CD14-positive monocyte (primary cell): ENCODE measurements around the gene SPAG16. TPM values are rescaled to one million over a fixed set of nuclear protein-coding genes. Genes with fewer than 3 reads are reported as not detected.

Experiments used
- DNase-seq, 3 donors: peaks; one replicate each; pipeline ENCODE4 v3.0.0-alpha.2; 2011 to 2022
- H2AFZ ChIP-seq: 2 replicates; pipeline ENCODE4 v1.6.0; 2012; ENCODE audit warnings: mild to moderate bottlenecking, low read depth, low read length, inconsistent platforms; ENCODE audit not compliant: insufficient read depth, poor library complexity, severe bottlenecking
- H3K27ac ChIP-seq, 2 donors: 1 replicate in 1 of 2; 2 replicates in 1 of 2; pipeline ENCODE4 v1.5.1; 2012 to 2013; ENCODE audit warnings: low read length in 2 of 2, control low read depth in 1 of 2, inconsistent platforms in 1 of 2, low read depth in 1 of 2, mild to moderate bottlenecking in 1 of 2
- H3K27me3 ChIP-seq, 2 donors: one replicate each; pipeline versions ENCODE4 v1.6.0 to v1.6.1; 2011 to 2013; ENCODE audit warnings: low read length in 2 of 2; ENCODE audit not compliant: control insufficient read depth in 2 of 2, insufficient read depth in 2 of 2
- H3K36me3 ChIP-seq, 2 donors: replicated peaks in 1 of 2; 1 replicate in 1 of 2; 2 replicates in 1 of 2; pipeline versions ENCODE4 v1.5.1 to v1.6.1; 2012 to 2013; ENCODE audit warnings: low read length in 2 of 2, control low read depth in 1 of 2, inconsistent platforms in 1 of 2, mild to moderate bottlenecking in 1 of 2; ENCODE audit not compliant: insufficient read depth in 2 of 2, control insufficient read depth in 1 of 2
- H3K4me1 ChIP-seq, 2 donors: 1 replicate in 1 of 2; 2 replicates in 1 of 2; pipeline versions ENCODE4 v1.5.1 to v1.6.1; 2012 to 2013; ENCODE audit warnings: low read length in 2 of 2, control low read depth in 1 of 2, inconsistent platforms in 1 of 2, mild to moderate bottlenecking in 1 of 2, moderate library complexity in 1 of 2; ENCODE audit not compliant: insufficient read depth in 2 of 2, control insufficient read depth in 1 of 2
- H3K4me2 ChIP-seq: replicated peaks from 2 replicates; pipeline ENCODE3; 2012; ENCODE audit warnings: low read length, moderate library complexity, mild to moderate bottlenecking; ENCODE audit not compliant: poor library complexity, severe bottlenecking; ENCODE audit errors: extremely low read depth
- H3K4me3 ChIP-seq, 3 experiments: fragments of 200-600 bp in 1 of 3; sonication (generic) in 1 of 3; replicated peaks in 1 of 3; 1 replicate in 2 of 3; 2 replicates in 1 of 3; pipeline ENCODE4 v1.5.1; 2011 to 2013; ENCODE audit warnings: low read length in 3 of 3, mild to moderate bottlenecking in 3 of 3, control low read depth in 2 of 3, low read depth in 2 of 3, inconsistent platforms in 1 of 3, moderate library complexity in 1 of 3
- H3K79me2 ChIP-seq: 2 replicates; pipeline ENCODE4 v1.6.0; 2012; ENCODE audit warnings: mild to moderate bottlenecking, control low read depth, inconsistent platforms, low read length, moderate library complexity; ENCODE audit not compliant: insufficient read depth
- H3K9ac ChIP-seq: 2 replicates; pipeline ENCODE4 v1.6.0; 2017; ENCODE audit warnings: low read length, mild to moderate bottlenecking; ENCODE audit not compliant: insufficient read depth, poor library complexity, severe bottlenecking
- H3K9me3 ChIP-seq, 2 donors: replicated peaks in 1 of 2; 1 replicate in 1 of 2; 2 replicates in 1 of 2; pipeline versions ENCODE4 v1.5.1 to v1.6.1; 2012 to 2013; ENCODE audit warnings: low read length in 2 of 2, control low read depth in 1 of 2; ENCODE audit not compliant: control insufficient read depth in 1 of 2, insufficient read depth in 1 of 2
- H4K20me1 ChIP-seq: 2 replicates; pipeline ENCODE4 v1.6.0; 2012; ENCODE audit warnings: mild to moderate bottlenecking, low read length, control low read depth, moderate library complexity; ENCODE audit not compliant: insufficient read depth
- H3K27ac Mint-ChIP-seq, 7 donors: one replicate each; pipeline ENCODE4 v1.8.0; 2020; ENCODE audit warnings: mild to moderate bottlenecking in 7 of 7, mixed read lengths in 7 of 7, moderate library complexity in 6 of 7, inconsistent platforms in 2 of 7
- H3K27me3 Mint-ChIP-seq, 3 donors: one replicate each; pipeline ENCODE4 v1.8.0; 2021 to 2022; ENCODE audit warnings: low read depth in 3 of 3, mild to moderate bottlenecking in 3 of 3, mixed read lengths in 3 of 3, moderate library complexity in 3 of 3, inconsistent platforms in 1 of 3
- H3K36me3 Mint-ChIP-seq, 2 donors: one replicate each; pipeline ENCODE4 v1.8.0; 2020; ENCODE audit warnings: mixed read lengths in 2 of 2, inconsistent platforms in 1 of 2, mild to moderate bottlenecking in 1 of 2
- H3K4me1 Mint-ChIP-seq: one replicate; pipeline ENCODE4 v1.8.0; 2020; ENCODE audit warnings: mild to moderate bottlenecking, mixed read lengths
- H3K4me3 Mint-ChIP-seq, 2 donors: one replicate each; pipeline ENCODE4 v1.8.0; 2020; ENCODE audit warnings: mild to moderate bottlenecking in 2 of 2, mixed read lengths in 2 of 2, moderate library complexity in 1 of 2
- H3K9me3 Mint-ChIP-seq, 7 donors: one replicate each; pipeline ENCODE4 v1.8.0; 2020 to 2022; ENCODE audit warnings: mixed read lengths in 7 of 7, mild to moderate bottlenecking in 6 of 7, moderate library complexity in 6 of 7, inconsistent platforms in 2 of 7
- WGBS: methylation state at CpG from one replicate; pipeline ENCODE4 v1.1.5; 2013; ENCODE audit warnings: missing lambda C conversion rate; ENCODE audit not compliant: insufficient coverage; 5-methylcytosine and 5-hydroxymethylcytosine counted together
- intact Hi-C, 2 donors: fragments of 100-400 bp; cut with micrococcal nuclease; formaldehyde crosslinking; loops; one replicate each; pipeline versions ENCODE4 v1.15.0 to v1.15.1; 2023
- polyA plus RNA-seq, 3 donors: library from polyadenylated mRNA; depleted of rRNA in 1 of 3; unstranded in 2 of 3; stranded (reverse) in 1 of 3; fragments of 300-500 nt in 2 of 3; fragments of >200 nt in 1 of 3; fragmentation: Illumina TruSeq in 2 of 3; gene quantifications; 1 replicate in 2 of 3; 2 replicates in 1 of 3; pipeline ENCODE4 v1.2.3, GENCODE V29; 2012 to 2021
- TF ChIP-seq, protein P1 (sequence below): fragments of 200-600 bp; IDR thresholded peaks from one replicate; pipeline ENCODE4 v1.8.0; 2022; ENCODE audit warnings: antibody characterized with exemption, mild to moderate bottlenecking

The SPAG16 gene
- polyA plus RNA-seq, 3 donors: 0.12 to 0.30 TPM; not detected in 1

GRCh38 chr2:213792045-213792444 is 507.8 kb downstream of the SPAG16 start:
- H2AFZ ChIP-seq: no peak overlapping the region
- H3K36me3 ChIP-seq: no peaks in the 10 kb centered on the region
- no peaks in the 10 kb centered on the region for H3K79me2 ChIP-seq
- H3K4me1 ChIP-seq: no peaks in the 10 kb centered on the region
- TF ChIP-seq, protein P1, sequence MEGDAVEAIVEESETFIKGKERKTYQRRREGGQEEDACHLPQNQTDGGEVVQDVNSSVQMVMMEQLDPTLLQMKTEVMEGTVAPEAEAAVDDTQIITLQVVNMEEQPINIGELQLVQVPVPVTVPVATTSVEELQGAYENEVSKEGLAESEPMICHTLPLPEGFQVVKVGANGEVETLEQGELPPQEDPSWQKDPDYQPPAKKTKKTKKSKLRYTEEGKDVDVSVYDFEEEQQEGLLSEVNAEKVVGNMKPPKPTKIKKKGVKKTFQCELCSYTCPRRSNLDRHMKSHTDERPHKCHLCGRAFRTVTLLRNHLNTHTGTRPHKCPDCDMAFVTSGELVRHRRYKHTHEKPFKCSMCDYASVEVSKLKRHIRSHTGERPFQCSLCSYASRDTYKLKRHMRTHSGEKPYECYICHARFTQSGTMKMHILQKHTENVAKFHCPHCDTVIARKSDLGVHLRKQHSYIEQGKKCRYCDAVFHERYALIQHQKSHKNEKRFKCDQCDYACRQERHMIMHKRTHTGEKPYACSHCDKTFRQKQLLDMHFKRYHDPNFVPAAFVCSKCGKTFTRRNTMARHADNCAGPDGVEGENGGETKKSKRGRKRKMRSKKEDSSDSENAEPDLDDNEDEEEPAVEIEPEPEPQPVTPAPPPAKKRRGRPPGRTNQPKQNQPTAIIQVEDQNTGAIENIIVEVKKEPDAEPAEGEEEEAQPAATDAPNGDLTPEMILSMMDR: no peak
- DNase-seq: no peak
- H3K27me3 ChIP-seq: no peaks in the 10 kb centered on the region
- Mint-ChIP-seq H3K36me3 (no peaks in the 10 kb centered on the region), H3K27me3 (no peaks in the 10 kb centered on the region), H3K4me1 (no peaks in the 10 kb centered on the region), H3K9me3 (peaks cover 0 to 4% (median 0%) of the 10 kb centered on the region in 7 donors), H3K27ac (no peak overlapping the region), H3K4me3 (no peak overlapping the region)
- H3K4me2 ChIP-seq: no peak overlapping the region
- intact Hi-C loops: no loop called here
- WGBS: 77% methylated on average over 2 of the region's 3 CpGs
- H3K9me3 ChIP-seq: no peaks in the 10 kb centered on the region
- H4K20me1 ChIP-seq: no peaks in the 10 kb centered on the region
- H3K4me3 ChIP-seq: no peak overlapping the region
- H3K9ac ChIP-seq: no peak overlapping the region
- H3K27ac ChIP-seq: no peak overlapping the region

DNA sequence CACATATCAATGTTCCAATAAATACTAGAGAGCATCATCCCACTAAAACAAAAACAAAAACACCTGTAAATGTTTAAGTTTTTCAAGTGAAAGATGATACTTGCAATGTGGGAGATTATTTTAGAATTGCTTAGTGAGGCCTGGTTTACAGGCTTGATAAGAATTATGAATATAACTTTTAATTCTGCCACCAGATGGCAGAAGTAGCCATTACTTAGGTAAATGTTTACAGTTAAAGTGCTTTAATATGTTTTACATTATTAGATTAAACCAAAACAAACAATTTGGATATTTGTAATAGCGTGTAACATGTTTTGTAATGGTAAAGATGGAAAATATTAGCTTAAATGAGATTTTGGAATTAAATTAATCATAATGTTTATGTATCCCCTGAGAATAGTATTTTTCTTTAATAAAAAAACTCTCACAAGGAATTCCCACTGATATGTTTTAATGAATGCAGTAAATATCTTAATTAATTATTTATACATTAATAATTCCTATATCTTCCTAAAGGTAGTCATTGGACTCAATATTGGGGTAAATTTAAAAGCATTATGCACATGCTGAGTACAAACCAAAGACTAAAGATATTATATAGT is 522.0 kb downstream of the SPAG16 start:
- H2AFZ ChIP-seq: no peak overlapping the region
- no peak overlapping the region for H3K9ac ChIP-seq
- H3K36me3 ChIP-seq: no peaks in the 10 kb centered on the region
- no peaks in the 10 kb centered on the region for H3K9me3 ChIP-seq
- H3K4me2 ChIP-seq: no peak overlapping the region
- no CpG with 5 or more reads among the region's 1 CpG for WGBS
- H3K27me3 Mint-ChIP-seq: peaks cover 0 to 2% (median 0%) of the 10 kb centered on the region in 3 donors
- no peak overlapping the region for H3K27ac ChIP-seq
- no peaks in the 10 kb centered on the region for H3K79me2 ChIP-seq
- H3K4me1 ChIP-seq: no peaks in the 10 kb centered on the region
- TF ChIP-seq, protein P1: no peak
- no peak for DNase-seq
- no peaks in the 10 kb centered on the region for H4K20me1 ChIP-seq
- H3K4me3 ChIP-seq: no peak overlapping the region
- no peak overlapping the region for H3K27ac Mint-ChIP-seq
- peaks cover 0 to 3% (median 0%) of the 10 kb centered on the region in 7 donors for H3K9me3 Mint-ChIP-seq
- intact Hi-C loops: no loop called here
- H3K27me3 ChIP-seq: peaks cover 0 to 2% of the 10 kb centered on the region in 2 donors
- H3K4me3 Mint-ChIP-seq: no peak overlapping the region
- no peaks in the 10 kb centered on the region for H3K4me1 Mint-ChIP-seq
- H3K36me3 Mint-ChIP-seq: no peaks in the 10 kb centered on the region
